DMS114 treated with DMSO at 0.1 percent for 48 hours (cell line): ENCODE measurements around the gene SRF.
A peak's percentile ranks its signal among the peaks of the same experiment; 100 is the strongest.

ENCODE experiments used
- DNase-seq: peaks from one replicate; lab custom pipeline; 2025; ENCODE audit not compliant: unreplicated experiment; lab: John Stamatoyannopoulos, UW

SRF gene

DNA sequence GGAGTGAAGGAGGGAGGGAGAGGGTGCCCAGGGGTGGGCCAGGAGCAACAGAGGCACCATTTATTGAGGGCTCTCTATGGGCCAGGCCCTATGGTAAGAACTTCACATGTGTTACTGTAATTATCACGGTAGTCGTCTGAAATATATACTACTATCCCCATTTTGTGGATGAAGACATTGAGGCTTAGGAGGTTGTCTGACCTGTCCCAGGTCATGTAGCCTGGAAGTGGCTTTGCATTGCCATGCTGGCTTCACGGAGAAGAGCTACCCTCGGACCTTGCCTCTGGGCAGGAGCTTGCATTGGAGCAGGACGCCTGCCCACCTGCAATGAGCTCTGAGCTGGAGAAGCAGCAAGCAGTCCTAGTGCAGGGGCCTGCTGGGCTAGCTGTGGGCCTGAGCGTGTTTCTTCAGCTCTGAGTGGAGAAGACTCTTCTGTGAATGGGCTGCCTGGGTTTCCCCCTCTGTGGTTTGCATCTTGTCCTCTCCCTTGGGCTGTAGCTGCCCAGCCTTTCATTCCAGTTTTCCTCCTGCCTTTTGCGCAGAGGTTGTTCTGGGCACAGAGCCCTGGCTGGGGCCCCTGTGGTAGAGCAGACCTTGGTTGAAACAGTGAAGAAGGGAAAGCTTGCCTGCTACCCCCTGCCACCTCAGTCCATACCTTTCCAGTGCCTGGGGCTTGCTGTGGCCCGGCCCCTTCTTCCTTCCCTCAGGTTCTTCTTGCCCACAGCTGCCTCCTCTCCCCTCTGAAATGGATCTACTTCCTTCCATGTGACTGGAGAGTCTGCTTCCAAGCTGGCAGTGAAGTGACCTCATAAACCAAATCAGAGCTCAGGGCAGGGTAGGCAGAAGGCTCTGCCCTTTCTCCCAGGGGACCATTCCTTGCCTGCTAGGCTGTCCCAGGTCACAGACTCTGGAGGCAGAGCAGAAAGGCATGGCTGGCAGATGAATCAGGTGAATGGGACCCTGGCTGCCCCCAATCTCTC, 24.1 kb upstream of the SRF start:
- no peak for DNase-seq

DNA sequence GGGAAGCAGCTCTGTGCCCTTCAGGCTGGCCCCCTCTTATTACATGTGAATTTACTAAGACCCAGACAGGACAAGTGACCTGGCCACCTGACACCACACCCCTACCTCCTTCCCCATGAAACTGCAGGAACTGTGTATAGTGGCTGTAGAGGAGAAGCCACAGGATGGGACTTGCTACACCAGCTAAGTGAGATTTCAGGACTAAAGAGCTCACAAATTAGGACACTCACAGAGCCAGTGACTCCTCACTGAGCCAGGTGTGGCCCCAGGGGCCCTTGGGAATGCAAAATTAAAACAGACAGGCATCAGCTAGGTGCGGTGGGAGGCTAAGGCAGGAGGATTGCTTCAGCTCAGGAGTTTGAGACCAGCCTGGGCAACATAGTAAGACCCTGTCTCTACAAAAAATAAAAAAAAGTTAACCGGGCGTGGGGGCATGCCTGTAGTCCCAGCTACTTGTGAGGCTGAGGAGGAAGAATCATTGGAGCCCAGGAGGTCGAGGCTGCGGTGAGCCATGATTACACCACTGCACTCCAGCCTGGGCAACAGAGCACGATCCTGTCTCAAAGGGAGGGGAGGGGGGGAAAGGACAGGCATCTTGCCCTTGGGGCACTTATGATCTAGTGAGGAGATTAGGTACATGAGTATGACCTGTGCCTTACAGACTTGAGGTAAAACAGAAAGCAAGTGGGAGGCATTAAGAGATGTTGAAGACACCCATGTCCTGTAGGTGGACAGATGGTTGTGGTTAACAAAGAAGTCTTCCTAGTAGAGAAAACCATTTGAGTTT, 23.2 kb upstream of the SRF start:
- DNase-seq: no peak

DNA sequence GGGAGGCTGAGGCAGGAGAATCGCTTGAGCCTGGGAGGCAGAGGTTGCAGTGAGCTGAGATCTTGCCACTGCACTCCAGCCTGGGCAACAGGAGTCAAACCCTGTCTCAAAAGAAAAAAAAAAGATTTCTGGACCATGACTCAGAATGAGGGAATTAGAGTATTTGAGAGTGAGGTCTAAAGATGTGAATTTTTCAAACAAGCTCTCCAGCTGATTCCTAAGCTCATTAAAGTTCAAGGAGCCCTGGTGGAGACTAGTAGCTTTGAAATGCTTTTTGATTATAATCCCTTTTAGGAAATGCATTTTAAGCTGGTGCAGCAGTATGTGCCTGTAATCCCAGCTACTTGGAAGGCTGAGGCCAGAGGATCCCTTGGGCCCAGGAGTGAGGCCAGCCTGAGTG, 21.8 kb upstream of the SRF start:
- DNase-seq: no peak

DNA sequence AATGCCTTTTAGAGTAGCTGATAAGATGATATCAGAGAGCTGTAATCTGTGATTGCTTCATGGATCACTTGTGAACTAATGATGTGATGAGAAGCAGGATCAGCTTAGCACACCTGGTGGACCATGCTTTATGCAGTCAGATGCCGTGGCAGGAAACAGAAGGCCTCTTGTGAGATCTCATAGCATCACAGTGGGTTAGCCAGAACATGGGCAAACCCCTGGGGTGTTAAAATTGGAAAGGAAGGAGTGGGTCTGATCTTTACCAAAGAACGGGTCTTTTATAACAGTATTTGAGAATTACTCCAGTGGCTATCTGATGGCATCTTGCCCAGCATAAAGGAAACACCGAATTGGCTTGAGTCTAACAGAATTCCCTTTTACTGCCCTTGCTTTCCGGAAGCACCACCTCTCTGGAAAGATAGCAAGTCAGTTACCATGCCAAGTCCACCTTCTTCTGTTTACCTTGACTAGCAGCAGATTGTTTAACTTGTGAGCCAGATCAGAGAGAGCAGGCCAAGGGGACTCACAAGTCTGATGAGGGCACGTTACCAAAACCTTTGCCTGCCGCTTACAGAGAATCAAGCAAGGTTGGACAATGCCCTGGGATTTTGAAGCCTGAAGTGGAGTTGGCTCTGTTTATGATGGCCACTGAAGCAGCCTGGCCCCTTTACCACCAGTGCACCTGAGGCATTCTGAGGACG, 20.9 kb upstream of the SRF start:
- DNase-seq: no peak

DNA sequence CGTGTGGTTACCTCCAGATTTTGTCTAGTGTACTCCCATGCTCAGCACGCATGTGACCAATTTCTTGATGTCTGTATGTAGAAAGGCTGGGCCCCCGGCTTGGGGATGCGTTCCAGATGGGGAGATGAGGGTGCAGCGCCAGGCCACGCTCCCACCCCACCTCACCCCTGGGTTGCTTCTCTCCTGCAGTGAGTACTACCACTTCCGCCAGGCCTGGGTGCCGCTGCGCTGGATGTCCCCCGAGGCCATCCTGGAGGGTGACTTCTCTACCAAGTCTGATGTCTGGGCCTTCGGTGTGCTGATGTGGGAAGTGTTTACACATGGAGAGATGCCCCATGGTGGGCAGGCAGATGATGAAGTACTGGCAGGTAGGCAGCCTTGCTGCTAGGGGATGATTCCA, 11.5 kb upstream of the SRF start:
- no peak for DNase-seq

DNA sequence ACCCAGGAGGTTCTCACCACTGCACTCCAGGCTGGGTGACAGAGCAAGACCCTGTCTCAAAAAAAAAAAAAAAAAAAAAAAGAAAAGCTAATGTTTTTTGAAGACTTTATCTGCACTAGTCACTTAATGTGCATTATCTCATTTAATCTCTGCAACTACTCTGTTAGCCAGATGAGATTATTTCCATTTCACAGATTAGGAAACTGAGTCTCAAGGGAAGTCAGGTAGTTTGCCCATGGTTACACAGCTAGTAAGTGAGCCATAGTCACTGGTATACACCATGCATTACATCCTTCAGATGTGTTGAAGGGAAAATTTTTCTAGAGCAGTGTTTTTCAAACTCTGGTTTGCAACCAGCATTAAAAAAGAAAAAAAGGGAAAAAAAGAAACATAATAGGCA, 7.2 kb upstream of the SRF start:
- DNase-seq: no peak

DNA sequence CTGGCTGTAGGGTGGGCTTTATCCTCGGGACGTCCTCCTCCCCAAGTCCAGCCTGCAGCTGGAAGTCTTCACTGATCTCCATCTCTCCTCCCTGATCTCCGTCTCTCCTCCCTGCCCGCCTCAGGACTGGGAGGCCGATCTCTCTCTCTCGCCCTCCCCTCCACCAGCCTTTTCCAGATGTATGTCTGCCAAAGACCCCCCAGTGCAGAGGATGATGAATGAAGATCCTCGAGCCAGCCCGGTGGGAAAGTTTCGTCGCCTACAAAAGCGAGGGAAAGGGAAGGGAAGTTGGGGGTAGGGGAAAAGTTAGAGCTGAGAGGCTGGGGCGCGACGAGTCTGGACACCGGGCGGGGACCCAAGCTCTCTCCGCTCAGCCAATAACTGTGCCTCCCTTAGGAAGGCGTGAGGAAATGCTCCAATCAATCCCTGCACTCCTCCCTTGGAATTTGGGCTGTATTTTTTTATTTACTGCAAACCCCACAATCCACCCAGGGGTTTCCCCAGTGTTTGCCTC, 595 bp upstream of the SRF start:
- DNase-seq: peak; percentile 95

DNA sequence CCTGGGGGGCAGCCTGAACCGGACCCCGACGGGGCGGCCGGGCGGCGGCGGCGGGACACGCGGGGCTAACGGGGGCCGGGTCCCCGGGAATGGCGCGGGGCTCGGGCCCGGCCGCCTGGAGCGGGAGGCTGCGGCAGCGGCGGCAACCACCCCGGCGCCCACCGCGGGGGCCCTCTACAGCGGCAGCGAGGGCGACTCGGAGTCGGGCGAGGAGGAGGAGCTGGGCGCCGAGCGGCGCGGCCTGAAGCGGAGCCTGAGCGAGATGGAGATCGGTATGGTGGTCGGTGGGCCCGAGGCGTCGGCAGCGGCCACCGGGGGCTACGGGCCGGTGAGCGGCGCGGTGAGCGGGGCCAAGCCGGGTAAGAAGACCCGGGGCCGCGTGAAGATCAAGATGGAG, 636 bp downstream of the SRF start:
- DNase-seq: no peak

DNA sequence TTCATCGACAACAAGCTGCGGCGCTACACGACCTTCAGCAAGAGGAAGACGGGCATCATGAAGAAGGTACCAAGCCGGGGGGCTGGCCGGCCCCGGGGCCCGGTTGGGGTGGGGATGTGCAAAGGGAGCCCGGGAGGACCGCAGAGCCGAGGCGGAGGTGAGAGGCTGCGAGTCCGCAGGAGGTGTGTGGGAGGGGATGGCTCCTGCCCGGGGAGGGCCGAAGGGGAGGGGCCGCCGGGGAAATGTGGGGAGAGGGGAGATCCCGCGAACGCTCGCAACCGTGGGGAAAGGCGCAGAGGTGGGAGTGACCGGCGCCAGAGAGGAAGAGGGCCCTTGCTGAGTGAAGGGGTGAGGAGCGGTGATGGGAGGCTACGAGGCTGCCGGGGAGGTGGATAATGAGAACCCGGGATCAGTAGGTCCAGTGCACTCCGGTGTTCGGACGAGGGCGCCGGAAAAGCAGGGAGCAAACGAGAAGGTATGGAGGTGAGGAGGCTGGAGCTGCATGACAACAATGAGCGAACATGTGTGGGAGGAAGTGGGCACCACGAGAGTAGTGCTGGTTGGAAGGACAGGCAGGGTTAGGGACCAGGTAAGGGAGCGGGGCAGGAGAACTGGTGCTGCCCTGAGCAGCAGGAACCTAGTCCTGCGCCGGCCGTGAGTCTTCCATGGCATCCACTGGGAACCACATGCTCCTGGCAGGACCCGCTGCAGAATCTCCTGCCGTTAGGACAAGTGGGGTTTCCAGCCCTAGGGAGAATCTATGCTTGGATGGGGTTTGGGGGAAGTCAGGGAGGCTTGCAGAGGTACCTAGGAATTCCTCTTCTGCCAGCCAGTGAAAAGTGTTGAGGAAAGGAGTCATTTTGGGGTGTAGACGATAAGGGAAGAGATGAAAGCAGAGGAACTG, 1.3 kb downstream of the SRF start:
- DNase-seq: no peak

DNA sequence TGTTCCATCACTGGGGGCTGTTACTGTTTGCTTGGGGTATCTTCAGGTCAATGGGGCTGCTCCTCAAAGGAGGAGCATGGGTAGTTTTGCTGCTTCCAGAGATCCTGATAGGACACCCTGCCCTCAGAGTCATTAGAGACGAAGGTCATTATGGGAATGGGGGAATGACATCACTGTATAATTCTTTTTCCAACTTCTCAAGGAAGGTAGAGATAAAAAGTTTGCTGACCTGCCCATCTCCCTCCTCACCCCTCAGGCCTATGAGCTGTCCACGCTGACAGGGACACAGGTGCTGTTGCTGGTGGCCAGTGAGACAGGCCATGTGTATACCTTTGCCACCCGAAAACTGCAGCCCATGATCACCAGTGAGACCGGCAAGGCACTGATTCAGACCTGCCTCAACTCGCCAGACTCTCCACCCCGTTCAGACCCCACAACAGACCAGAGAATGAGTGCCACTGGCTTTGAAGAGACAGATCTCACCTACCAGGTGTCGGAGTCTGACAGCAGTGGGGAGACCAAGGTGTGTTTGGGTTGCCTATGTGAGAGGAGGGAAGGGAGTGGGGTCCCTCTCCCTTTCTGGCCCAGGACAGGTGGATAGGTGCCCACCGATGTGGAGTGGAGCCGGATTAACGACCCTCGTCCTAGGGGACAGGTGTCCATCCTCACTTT, 2.7 kb downstream of the SRF start:
- no peak for DNase-seq

DNA sequence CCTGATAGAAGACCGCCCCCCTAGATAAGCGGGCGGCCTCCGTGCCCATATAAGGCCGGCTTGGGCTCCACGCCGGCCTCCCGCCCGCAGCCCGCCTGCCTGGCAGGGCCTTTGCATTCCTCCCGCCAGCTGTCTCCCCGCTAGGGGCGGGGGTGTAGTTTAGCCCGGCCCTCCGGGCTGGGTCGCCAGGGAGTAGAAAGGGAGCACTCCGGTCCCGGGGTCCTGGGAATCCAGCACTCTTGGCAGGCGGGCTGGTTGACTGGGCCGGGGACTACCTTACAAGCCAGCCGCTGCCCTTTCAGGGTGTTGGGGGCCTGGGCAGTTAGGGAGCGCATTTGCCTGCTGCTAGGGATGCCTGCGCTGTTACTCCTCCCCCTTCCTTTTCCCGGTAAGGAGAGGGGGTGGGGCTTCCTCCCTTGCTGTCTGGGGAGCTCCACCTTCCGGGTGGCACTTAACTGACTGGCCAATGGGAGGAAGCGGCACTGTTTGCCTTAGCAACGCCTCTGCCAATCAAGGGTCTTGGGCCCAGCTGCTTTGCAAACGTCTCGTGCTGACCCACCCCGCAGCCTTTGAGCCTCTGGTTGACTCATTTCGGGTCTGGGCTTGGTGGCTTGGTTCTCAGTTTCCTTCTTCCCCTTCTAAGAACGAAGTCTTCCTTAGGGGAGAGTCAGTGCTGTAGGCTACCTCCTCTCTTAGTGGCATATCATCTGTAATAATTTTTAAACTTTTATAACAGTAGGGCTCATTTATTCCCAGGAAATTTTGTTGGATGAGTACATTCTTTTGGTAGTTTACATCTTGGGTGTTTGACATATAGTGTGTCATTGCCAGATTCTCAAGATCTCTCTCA, 3.4 kb downstream of the SRF start:
- DNase-seq: peak; percentile 92

DNA sequence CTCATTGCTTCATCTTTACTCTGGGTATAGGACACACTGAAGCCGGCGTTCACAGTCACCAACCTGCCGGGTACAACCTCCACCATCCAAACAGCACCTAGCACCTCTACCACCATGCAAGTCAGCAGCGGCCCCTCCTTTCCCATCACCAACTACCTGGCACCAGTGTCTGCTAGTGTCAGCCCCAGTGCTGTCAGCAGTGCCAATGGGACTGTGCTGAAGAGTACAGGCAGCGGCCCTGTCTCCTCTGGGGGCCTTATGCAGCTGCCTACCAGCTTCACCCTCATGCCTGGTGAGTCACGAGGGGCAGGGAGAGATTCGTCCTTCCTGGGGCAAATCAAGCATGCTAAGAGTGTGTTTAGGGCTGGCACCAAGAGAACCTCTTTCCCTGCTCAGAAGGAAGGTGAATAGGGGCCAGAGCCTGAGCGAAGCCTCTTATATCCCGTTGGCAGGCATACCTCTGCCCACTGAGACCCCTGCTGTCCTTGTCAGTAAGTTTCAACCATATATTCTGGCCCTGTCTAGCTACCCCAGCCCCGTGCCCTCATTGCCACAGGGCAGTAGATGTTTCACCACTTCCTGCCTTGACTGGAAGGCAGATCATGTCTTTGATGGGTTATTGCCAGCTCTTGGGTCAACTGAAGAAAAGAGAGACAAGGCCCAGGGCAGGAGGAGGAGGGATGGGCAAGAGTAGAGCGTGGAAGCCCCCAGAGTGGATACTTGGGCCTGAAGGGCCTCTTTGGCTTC, 4.8 kb downstream of the SRF start:
- no peak for DNase-seq

DNA sequence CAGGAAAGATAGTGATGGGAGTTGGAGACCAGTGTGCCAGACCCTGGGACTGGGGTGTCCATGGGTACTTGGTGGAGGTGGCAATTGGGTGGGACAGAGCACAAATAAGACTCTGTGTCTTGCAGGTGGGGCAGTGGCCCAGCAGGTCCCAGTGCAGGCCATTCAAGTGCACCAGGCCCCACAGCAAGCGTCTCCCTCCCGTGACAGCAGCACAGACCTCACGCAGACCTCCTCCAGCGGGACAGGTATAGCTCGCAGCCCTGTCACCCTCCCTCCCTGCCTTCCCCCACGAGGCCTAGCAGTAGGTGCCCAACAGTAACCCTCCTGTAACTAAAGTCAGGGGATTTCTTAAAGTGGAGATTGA, 5.3 kb downstream of the SRF start:
- no peak for DNase-seq

DNA sequence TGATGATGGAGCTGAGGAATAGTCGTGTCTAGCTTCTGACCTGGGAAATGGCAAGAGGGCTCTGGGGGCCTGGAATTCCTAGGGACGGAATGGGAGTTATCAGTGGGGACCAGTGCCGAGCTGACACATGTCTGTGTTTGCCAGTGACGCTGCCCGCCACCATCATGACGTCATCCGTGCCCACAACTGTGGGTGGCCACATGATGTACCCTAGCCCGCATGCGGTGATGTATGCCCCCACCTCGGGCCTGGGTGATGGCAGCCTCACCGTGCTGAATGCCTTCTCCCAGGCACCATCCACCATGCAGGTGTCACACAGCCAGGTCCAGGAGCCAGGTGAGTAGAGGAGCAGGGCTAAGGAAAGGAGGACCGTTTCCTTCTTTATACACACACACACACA, 7.1 kb downstream of the SRF start:
- no peak for DNase-seq

DNA sequence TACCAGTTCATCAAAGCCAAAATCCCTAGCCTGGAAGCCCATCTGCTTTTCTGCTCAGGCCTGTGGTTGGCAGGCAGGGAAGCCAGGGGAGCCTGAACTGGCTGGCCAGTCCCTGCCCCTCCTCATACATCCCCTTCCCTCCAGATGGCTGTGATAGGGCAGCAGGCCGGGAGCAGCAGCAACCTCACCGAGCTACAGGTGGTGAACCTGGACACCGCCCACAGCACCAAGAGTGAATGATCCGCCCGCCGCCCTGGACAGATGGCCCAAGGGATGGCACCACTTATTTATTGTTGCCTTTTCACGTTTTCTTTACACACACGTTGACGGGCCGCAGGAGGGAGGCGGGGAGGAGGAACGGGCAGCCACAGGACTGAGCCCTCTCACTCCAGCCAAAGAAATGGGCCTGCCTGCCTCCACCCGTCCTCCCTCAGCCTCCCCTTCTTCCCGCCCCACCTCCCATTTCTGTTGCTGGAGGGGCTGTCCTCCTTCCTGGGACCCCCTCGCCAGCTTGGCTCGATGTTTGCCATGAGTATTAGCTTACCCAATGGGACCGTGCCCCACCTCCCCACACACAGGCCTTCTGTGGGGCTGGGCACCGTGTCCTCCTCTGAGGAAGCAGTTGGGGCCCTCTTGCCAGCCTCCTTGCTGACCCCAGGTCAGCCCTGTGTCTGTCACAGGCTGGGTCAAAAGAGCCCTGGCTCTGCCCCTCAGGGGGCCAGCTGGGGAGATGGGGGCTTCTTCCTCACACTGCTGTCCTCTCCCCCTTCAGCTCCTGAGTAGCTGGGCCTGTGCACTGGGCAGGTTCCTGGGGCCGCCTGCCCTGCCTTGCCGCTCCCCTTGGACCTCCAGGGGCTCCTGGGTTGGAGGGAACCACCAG, 8.1 kb downstream of the SRF start:
- no peak for DNase-seq

DNA sequence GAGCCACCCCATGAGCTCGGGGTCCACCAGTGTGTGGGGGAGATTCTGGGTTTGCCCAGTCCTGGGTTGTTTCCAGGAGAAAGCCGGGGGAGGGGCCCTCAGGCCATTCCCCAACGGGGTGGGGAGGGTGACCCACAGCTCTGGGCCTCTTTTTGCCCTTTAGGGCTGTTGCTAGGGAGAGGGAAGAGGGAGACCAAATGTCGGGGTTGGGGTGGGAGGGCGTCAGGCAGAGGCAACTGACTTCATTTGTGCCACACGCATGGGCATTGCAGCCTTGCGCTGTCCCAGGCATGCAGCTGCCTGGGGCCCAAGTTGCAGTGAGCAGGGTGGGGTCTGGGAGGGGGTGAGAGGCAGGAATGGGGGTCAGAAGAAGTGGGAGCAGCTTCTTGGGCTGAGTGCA, 9.0 kb downstream of the SRF start:
- no peak for DNase-seq

DNA sequence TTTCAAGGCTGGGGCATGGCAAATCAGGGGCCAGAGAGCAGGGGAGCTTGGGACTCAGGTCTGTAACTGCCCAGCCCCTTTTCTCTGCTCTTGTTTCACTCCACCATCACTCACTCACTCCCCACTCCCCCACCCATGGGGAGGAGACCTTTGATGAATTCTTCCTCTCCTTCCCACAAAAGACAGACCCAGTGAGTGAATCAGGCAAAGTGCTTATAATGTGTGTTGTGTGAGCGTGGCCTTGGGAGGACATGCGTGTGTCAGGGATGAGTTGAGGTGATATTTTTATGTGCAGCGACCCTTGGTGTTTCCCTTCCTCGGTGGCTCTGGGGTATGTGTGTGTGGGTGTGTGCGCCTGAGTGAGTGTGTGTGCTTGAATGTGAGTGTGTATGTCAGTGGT, 9.9 kb downstream of the SRF start:
- DNase-seq: no peak

DNA sequence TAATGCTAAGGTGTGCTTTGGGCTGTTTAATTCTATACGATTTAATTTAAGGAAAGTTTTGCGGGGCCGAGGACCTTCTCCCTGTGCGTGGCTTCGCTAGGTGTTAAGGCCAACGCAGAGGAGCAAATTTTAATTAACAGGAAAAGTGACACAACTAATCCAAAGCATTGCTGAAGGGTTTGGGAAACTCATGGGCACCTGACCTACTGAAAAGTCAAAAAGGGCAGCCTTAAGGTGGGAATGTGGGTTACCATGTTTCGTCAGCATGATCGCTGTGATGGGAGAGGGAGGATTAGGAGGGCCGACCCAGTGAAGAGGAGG, 10.5 kb downstream of the SRF start:
- DNase-seq: no peak
